ENCODE measurements around the gene ADAMTS6.

DNA sequence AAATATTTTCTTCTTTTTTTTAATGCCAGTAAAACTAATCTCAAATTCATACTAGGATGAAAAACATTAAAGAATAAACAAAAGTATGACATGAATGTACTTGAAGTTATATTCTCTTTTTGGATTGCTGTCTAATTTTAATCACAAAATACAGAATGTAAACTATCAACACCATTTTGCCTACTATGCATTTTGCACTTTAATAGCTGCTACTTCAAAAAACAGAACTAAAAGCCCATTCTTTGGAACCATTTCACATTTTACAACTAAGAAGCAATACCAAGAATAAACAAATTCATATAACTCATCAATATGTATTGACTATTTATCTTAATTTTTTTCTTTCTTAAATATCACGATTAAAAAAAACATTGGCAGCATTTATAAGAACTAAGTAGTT, 58.1 kb downstream of the ADAMTS6 start:
- TF ChIP-seq ZNF76 (tag by site-specific recombination; IDR thresholded peaks at IDR 0.05; ENCODE audit: borderline replicate concordance, low read depth), result no peak
- TF ChIP-seq ZNF555 (tag by site-specific recombination; conservative IDR thresholded peaks at IDR 0.05), result no peak
- TF ChIP-seq CTCF (tag by site-specific recombination; IDR thresholded peaks at IDR 0.05), result no peak
- no peak for TF ChIP-seq REST (tag by site-specific recombination; IDR thresholded peaks at IDR 0.05)
- TF ChIP-seq, protein P1, sequence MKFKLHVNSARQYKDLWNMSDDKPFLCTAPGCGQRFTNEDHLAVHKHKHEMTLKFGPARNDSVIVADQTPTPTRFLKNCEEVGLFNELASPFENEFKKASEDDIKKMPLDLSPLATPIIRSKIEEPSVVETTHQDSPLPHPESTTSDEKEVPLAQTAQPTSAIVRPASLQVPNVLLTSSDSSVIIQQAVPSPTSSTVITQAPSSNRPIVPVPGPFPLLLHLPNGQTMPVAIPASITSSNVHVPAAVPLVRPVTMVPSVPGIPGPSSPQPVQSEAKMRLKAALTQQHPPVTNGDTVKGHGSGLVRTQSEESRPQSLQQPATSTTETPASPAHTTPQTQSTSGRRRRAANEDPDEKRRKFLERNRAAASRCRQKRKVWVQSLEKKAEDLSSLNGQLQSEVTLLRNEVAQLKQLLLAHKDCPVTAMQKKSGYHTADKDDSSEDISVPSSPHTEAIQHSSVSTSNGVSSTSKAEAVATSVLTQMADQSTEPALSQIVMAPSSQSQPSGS (tag by site-specific recombination; IDR thresholded peaks at IDR 0.05; ENCODE audit: low read depth), result no peak
- TF ChIP-seq ZNF707 (tag by site-specific recombination; IDR thresholded peaks at IDR 0.05), result no peak
- no peak for TF ChIP-seq ZXDB (tag by site-specific recombination; IDR thresholded peaks at IDR 0.05)
- TF ChIP-seq PBX3 (CRISPR knock-in tag; IDR thresholded peaks at IDR 0.05), result no peak
- TF ChIP-seq ZBTB26 (tag by site-specific recombination; optimal IDR thresholded peaks at IDR 0.05), result no peak
- TF ChIP-seq ZNF274 (IDR thresholded peaks at IDR 0.05; ENCODE audit: low read length), result no peak
- TF ChIP-seq ZNF274 (tag by site-specific recombination; IDR thresholded peaks at IDR 0.05; ENCODE audit: borderline replicate concordance), result no peak
- no peak for TF ChIP-seq ZNF239 (tag by site-specific recombination; IDR thresholded peaks at IDR 0.05)
- TF ChIP-seq ZNF157 (tag by site-specific recombination; IDR thresholded peaks at IDR 0.05), result no peak

All from HEK293 (cell line).